Measurements from ENCODE around the gene FAM186B.

Gene FAM186B

DNA sequence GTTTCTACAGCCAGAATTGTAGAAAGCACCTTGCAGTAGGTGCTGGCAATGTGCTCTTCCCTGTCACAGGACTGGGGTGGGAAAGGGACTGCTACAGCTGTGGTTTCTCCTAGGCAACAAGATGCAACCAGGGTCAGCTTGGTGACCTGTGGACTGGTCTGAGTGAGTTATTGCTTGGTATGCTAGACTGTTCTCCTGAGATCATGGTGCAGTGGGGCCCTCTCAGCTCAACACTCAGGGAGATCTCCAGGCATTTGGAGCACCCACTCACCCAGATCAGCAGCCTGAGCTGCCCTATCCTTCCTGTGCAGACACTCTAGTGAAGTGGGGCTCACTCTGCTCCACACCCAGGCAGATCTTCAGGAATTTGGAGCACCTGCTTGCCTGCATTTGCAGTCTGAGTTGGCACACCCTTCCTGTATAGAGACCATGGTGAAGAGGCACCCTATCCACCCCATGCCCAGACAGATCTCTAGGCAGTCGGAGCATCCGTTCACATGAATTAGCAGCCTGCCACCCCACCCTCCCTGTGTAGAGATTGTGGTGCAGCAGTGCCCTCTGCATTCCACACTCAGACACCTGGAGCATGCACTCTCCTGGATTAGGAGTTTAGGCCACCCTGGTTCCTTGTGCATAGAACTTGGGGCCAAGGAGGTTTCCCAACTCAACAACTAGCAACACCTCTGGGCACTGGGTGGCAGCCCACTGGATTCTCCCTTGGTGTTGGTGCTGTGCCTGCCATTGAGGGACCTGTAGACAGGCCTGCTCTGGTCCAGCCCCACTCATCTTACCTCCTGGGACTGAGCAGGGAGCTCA, 3.8 kb upstream of the FAM186B start:
- H3K4me1 ChIP-seq (ENCODE audit: insufficient read depth, low read length) = no peaks in the 10 kb centered on the region
- H3K4me2 ChIP-seq (ENCODE audit: insufficient read depth, low read length) = no peak overlapping the region
- TF ChIP-seq, protein P1, sequence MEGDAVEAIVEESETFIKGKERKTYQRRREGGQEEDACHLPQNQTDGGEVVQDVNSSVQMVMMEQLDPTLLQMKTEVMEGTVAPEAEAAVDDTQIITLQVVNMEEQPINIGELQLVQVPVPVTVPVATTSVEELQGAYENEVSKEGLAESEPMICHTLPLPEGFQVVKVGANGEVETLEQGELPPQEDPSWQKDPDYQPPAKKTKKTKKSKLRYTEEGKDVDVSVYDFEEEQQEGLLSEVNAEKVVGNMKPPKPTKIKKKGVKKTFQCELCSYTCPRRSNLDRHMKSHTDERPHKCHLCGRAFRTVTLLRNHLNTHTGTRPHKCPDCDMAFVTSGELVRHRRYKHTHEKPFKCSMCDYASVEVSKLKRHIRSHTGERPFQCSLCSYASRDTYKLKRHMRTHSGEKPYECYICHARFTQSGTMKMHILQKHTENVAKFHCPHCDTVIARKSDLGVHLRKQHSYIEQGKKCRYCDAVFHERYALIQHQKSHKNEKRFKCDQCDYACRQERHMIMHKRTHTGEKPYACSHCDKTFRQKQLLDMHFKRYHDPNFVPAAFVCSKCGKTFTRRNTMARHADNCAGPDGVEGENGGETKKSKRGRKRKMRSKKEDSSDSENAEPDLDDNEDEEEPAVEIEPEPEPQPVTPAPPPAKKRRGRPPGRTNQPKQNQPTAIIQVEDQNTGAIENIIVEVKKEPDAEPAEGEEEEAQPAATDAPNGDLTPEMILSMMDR (IDR thresholded peaks at IDR 0.05; ENCODE audit: borderline replicate concordance, extremely low read depth, low read length, poor library complexity, severe bottlenecking) = no peak
- no peak for TF ChIP-seq EZH2 (IDR thresholded peaks at IDR 0.05; ENCODE audit: borderline replicate concordance, low read depth, low read length, severe bottlenecking)
- H3K4me3 ChIP-seq (ENCODE audit: low read depth in 1 of 2, low read length in 2 of 2) = no peak overlapping the region
- H3K79me2 ChIP-seq (ENCODE audit: insufficient read depth, low read length) = no peaks in the 10 kb centered on the region
- no peak overlapping the region for H3K27ac ChIP-seq (ENCODE audit: low read length)
- DNase-seq (no peak), ATAC-seq (ENCODE audit: insufficient read depth, low read depth) (no peak)
- H3K36me3 ChIP-seq (ENCODE audit: insufficient read depth, low read length) = no peaks in the 10 kb centered on the region
- no peaks in the 10 kb centered on the region for H3K27me3 ChIP-seq (ENCODE audit: insufficient read depth, low read length, poor library complexity)
- no peak overlapping the region for H2AFZ ChIP-seq (ENCODE audit: low read depth, low read length)
- no peaks in the 10 kb centered on the region for H4K20me1 ChIP-seq (ENCODE audit: insufficient read depth, low read length)
- H3K9ac ChIP-seq (ENCODE audit: low read depth, low read length) = no peak overlapping the region
- H3K9me3 ChIP-seq (ENCODE audit: insufficient read depth, low read length, severe bottlenecking) = no peaks in the 10 kb centered on the region

DNA sequence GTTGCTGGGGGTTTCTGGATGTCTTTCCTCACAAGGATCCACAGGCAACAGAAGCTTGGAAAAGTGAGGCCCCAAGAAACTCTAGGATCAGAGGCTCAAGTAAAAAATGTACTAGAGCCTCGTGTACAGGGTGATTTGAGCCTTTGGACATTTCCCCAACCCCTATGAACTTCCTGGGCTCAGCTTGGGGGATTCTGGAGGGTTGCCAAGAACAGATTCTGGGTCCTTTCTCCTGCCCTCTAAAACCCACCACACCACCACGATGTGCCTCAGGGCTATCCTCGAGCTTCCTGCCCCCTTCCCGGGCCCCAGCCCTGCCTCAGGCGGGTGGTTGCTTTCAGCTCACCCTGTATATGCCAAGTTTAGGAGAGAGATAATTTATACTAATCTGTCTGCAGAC, 583 bp downstream of the FAM186B start:
- Histone ChIP-seq H3K9ac (ENCODE audit: low read depth, low read length) (no peak overlapping the region), H3K4me2 (ENCODE audit: insufficient read depth, low read length) (no peak overlapping the region), H3K9me3 (ENCODE audit: insufficient read depth, low read length, severe bottlenecking) (no peaks in the 10 kb centered on the region), H3K36me3 (ENCODE audit: insufficient read depth, low read length) (no peaks in the 10 kb centered on the region), H2AFZ (ENCODE audit: low read depth, low read length) (no peak overlapping the region), H3K27ac (ENCODE audit: low read length) (no peak overlapping the region), H3K79me2 (ENCODE audit: insufficient read depth, low read length) (no peaks in the 10 kb centered on the region), H3K4me3 (ENCODE audit: low read depth in 1 of 2, low read length in 2 of 2) (no peak overlapping the region), H3K27me3 (ENCODE audit: insufficient read depth, low read length, poor library complexity) (no peaks in the 10 kb centered on the region), H3K4me1 (ENCODE audit: insufficient read depth, low read length) (no peaks in the 10 kb centered on the region), H4K20me1 (ENCODE audit: insufficient read depth, low read length) (no peaks in the 10 kb centered on the region)
- ATAC-seq (ENCODE audit: insufficient read depth, low read depth) = no peak
- TF ChIP-seq, protein P1 (IDR thresholded peaks at IDR 0.05; ENCODE audit: borderline replicate concordance, extremely low read depth, low read length, poor library complexity, severe bottlenecking) = no peak
- no peak for TF ChIP-seq EZH2 (IDR thresholded peaks at IDR 0.05; ENCODE audit: borderline replicate concordance, low read depth, low read length, severe bottlenecking)
- peak; percentile 18 for DNase-seq

DNA sequence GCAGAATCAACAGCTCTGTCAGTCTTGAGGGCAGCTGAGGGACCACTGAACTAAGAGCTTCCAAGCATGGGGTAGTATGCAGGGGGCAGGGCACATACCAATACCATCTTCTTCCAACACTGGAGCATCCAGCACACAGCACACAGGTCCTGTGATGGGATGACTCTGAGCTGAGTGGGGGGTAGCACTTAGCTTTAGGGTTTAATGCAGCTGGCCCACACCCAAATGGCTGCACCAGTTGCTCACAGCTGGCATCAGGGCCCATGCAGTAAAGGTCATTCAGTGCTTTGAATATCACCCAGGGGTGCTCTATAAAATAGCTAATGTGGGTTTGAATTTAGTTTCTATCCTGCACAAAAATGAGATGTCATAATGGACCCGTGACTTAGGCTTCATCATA, 1.7 kb downstream of the FAM186B start:
- no peak for TF ChIP-seq EZH2 (IDR thresholded peaks at IDR 0.05; ENCODE audit: borderline replicate concordance, low read depth, low read length, severe bottlenecking)
- TF ChIP-seq, protein P1 (IDR thresholded peaks at IDR 0.05; ENCODE audit: borderline replicate concordance, extremely low read depth, low read length, poor library complexity, severe bottlenecking) = no peak
- no peak overlapping the region for H3K4me2 ChIP-seq (ENCODE audit: insufficient read depth, low read length)
- no peaks in the 10 kb centered on the region for H3K27me3 ChIP-seq (ENCODE audit: insufficient read depth, low read length, poor library complexity)
- no peak overlapping the region for H3K27ac ChIP-seq (ENCODE audit: low read length)
- H3K9me3 ChIP-seq (ENCODE audit: insufficient read depth, low read length, severe bottlenecking) = no peaks in the 10 kb centered on the region
- no peaks in the 10 kb centered on the region for H3K36me3 ChIP-seq (ENCODE audit: insufficient read depth, low read length)
- ATAC-seq (ENCODE audit: insufficient read depth, low read depth) (no peak), DNase-seq (no peak)
- H2AFZ ChIP-seq (ENCODE audit: low read depth, low read length) = no peak overlapping the region
- H3K79me2 ChIP-seq (ENCODE audit: insufficient read depth, low read length) = no peaks in the 10 kb centered on the region
- H3K4me3 ChIP-seq (ENCODE audit: low read depth in 1 of 2, low read length in 2 of 2) = no peak overlapping the region
- H3K9ac ChIP-seq (ENCODE audit: low read depth, low read length) = no peak overlapping the region
- H4K20me1 ChIP-seq (ENCODE audit: insufficient read depth, low read length) = no peaks in the 10 kb centered on the region
- no peaks in the 10 kb centered on the region for H3K4me1 ChIP-seq (ENCODE audit: insufficient read depth, low read length)
